Measurements from ENCODE around the gene COL2A1. TPM values are rescaled to one million over a fixed set of nuclear protein-coding genes. Genes with fewer than 3 reads are reported as not detected.
"Not testable (repeated sequence)": the region's sequence is repeated elsewhere in the genome, so short reads cannot be mapped to it uniquely, and the experiment has no call there.

The COL2A1 gene
- total RNA-seq, 1 experiment from 2014 or later: 0.12 TPM

DNA sequence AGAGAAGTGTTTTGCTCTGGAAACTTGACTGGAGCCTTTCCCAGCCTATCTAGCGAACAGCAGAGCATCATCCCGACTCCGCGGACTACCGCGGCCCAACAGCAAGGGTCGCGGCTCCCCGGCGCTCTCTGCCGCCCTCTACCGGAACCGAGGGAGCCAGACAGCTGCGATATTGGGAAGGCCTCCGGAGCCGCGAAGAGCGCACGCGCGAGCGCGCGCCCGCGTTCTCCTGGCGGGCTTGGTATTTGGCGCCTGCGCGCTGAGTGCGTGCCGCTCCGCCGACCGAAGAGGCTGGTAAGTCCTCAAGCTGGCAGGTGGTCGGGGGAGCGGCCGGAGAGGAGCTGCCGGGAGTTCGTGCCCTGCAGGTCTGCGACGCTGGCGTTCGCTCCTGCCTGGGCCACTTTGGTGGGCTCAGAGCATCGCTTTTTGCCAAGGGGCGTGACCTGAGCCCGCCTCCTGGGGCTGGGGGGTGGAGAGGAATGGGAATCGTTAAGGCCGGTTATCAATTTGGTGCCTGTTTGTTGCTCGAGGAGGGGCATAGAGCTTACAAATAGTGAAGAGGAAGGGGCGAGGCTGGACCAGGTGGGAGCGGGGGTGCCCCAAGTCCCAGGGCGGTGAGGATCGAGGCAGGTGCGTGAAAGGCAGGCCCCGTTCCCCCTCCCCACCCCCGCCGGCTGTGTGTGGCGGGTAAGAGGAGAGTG is 40.8 kb downstream of the COL2A1 start, which contains the start of gene TMEM106C:
TSS of gene TMEM106C (plus strand) at position 257 of the 701 bp plus-strand sequence. CDS start 641 bp downstream, outside the sequence.
- TF ChIP-seq, protein P1, sequence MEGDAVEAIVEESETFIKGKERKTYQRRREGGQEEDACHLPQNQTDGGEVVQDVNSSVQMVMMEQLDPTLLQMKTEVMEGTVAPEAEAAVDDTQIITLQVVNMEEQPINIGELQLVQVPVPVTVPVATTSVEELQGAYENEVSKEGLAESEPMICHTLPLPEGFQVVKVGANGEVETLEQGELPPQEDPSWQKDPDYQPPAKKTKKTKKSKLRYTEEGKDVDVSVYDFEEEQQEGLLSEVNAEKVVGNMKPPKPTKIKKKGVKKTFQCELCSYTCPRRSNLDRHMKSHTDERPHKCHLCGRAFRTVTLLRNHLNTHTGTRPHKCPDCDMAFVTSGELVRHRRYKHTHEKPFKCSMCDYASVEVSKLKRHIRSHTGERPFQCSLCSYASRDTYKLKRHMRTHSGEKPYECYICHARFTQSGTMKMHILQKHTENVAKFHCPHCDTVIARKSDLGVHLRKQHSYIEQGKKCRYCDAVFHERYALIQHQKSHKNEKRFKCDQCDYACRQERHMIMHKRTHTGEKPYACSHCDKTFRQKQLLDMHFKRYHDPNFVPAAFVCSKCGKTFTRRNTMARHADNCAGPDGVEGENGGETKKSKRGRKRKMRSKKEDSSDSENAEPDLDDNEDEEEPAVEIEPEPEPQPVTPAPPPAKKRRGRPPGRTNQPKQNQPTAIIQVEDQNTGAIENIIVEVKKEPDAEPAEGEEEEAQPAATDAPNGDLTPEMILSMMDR (IDR thresholded peaks at IDR 0.05; ENCODE audit: unreplicated experiment): peak; percentile 95
- BruUV-seq (replicated peaks): no TSS peak
- Mint-ChIP-seq H3K27me3 (ENCODE audit: insufficient read depth, unreplicated experiment) (no peaks in the 10 kb centered on the region), H3K36me3 (ENCODE audit: insufficient read depth, unreplicated experiment) (peaks cover 23% of the 10 kb centered on the region), H3K27ac (ENCODE audit: low read depth, unreplicated experiment) (peak within 1 kb of the TSS; percentile 66), H3K4me1 (ENCODE audit: insufficient read depth, unreplicated experiment) (peaks cover 15% of the 10 kb centered on the region), H3K4me3 (ENCODE audit: unreplicated experiment) (peak within 1 kb of the TSS; percentile 98), H3K9me3 (ENCODE audit: unreplicated experiment) (no peaks in the 10 kb centered on the region)
- intact Hi-C loops (cut with micrococcal nuclease): loop anchor here (1.0 to 5.0 kb wide), 3 partner anchors 58 to 224 kb away; no protein-coding TSS in a partner anchor
- ChIA-PET POLR2A (interaction anchor here (0.6 to 2.6 kb wide), 15 partner anchors 10 to 235 kb away, joined by 3 to 12 read pairs (median 3); partner anchors contain the start of gene VDR), CTCF (interaction anchor here (0.5 to 5.4 kb wide), 43 partner anchors 8 to 1355 kb away, joined by 3 to 40 read pairs (median 4); partner anchors contain the start of gene VDR)
- DNase-seq (ENCODE audit: unreplicated experiment): peak; percentile 87

GRCh38 chr12:47962198-47962597 is 42.1 kb downstream of the COL2A1 start:
- TF ChIP-seq, protein P1 (IDR thresholded peaks at IDR 0.05; ENCODE audit: unreplicated experiment): no peak
- BruUV-seq (replicated peaks): no TSS peak

DNA sequence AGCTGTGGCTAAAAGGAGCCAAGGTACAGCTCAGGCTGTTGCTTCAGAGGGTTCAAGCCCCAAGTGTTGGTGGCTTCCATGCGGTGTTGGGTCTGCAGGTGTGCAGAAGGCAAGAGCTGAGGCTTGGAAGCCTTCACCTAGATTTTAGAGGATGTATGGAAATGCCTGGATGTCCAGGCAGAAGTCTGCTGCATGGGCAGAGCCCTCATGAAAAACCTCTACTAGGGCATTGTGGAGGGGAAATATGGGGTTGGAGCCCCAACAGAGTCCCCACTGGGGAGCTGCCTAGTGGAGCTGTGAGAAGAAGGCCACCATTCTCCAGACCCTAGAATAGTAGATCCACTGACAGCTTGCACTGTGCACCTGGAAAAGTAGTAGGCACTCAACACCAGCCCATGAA is 46.6 kb downstream of the COL2A1 start:
- H3K27me3 Mint-ChIP-seq (ENCODE audit: insufficient read depth, unreplicated experiment); H3K9me3 Mint-ChIP-seq (ENCODE audit: unreplicated experiment); H3K27ac Mint-ChIP-seq (ENCODE audit: low read depth, unreplicated experiment); BruUV-seq (replicated peaks); DNase-seq (ENCODE audit: unreplicated experiment); POLR2A ChIA-PET; H3K4me1 Mint-ChIP-seq (ENCODE audit: insufficient read depth, unreplicated experiment); intact Hi-C loops (cut with micrococcal nuclease); H3K4me3 Mint-ChIP-seq (ENCODE audit: unreplicated experiment); H3K36me3 Mint-ChIP-seq (ENCODE audit: insufficient read depth, unreplicated experiment): not testable (repeated sequence)
- CTCF ChIA-PET: interaction anchor here (1.1 to 2.7 kb wide), 3 partner anchors 8 to 115 kb away, joined by 4 to 8 read pairs (median 8); partner anchors contain the start of gene VDR

More at GRCh38 chr12:47962198-47962597, 42.1 kb downstream of the COL2A1 start:
- H3K4me1 Mint-ChIP-seq (ENCODE audit: insufficient read depth, unreplicated experiment): peaks cover 15% of the 10 kb centered on the region
- H3K27ac Mint-ChIP-seq (ENCODE audit: low read depth, unreplicated experiment): no peak overlapping the region
- DNase-seq (ENCODE audit: unreplicated experiment): no peak
- peaks cover 15% of the 10 kb centered on the region for H3K36me3 Mint-ChIP-seq (ENCODE audit: insufficient read depth, unreplicated experiment)
- POLR2A ChIA-PET: interaction anchor here (0.6 kb wide), 1 partner anchor 37 kb away, joined by 3 read pairs; no protein-coding TSS in a partner anchor
- H3K9me3 Mint-ChIP-seq (ENCODE audit: unreplicated experiment): no peaks in the 10 kb centered on the region
- intact Hi-C loops (cut with micrococcal nuclease): loop anchor here (5.0 kb wide), 1 partner anchor 225 kb away; no protein-coding TSS in a partner anchor
- no peaks in the 10 kb centered on the region for H3K27me3 Mint-ChIP-seq (ENCODE audit: insufficient read depth, unreplicated experiment)
- no peak overlapping the region for H3K4me3 Mint-ChIP-seq (ENCODE audit: unreplicated experiment)
- CTCF ChIA-PET: interaction anchor here (0.6 to 5.4 kb wide), 14 partner anchors 8 to 247 kb away, joined by 3 to 40 read pairs (median 4); partner anchors contain the start of gene VDR

GRCh38 chr12:47955059-47955458 is 49.2 kb downstream of the COL2A1 start:
- DNase-seq (ENCODE audit: unreplicated experiment): no peak
- Mint-ChIP-seq H3K4me3 (ENCODE audit: unreplicated experiment) (no peak overlapping the region), H3K36me3 (ENCODE audit: insufficient read depth, unreplicated experiment) (no peaks in the 10 kb centered on the region), H3K9me3 (ENCODE audit: unreplicated experiment) (no peaks in the 10 kb centered on the region), H3K4me1 (ENCODE audit: insufficient read depth, unreplicated experiment) (peaks cover 20% of the 10 kb centered on the region), H3K27me3 (ENCODE audit: insufficient read depth, unreplicated experiment) (no peaks in the 10 kb centered on the region), H3K27ac (ENCODE audit: low read depth, unreplicated experiment) (no peak overlapping the region)
- intact Hi-C loops (cut with micrococcal nuclease): no loop called here
- POLR2A ChIA-PET: interaction anchor here (0.7 kb wide), 1 partner anchor 198 kb away, joined by 4 read pairs; no protein-coding TSS in a partner anchor
- CTCF ChIA-PET: interaction anchor here (0.6 to 3.2 kb wide), 3 partner anchors 8 to 50 kb away, joined by 3 to 23 read pairs (median 3); partner anchors contain the start of gene TMEM106C
- TF ChIP-seq, protein P1 (IDR thresholded peaks at IDR 0.05; ENCODE audit: unreplicated experiment): no peak
- no TSS peak for BruUV-seq (replicated peaks)

Data from MCF 10A (cell line).